SK-N-MC (cell line): ENCODE results near the gene OSGIN1.

Experiments
- EZH2 ChIP-seq: fragments of 200-600 bp; sonication (generic); IDR thresholded peaks from one replicate; pipeline ENCODE4 v1.6.1; 2017; ENCODE audit warnings: antibody characterized with exemption
- POLR2AphosphoS5 ChIP-seq: IDR thresholded peaks from 2 replicates; pipeline ENCODE4 v1.6.1; 2012; ENCODE audit warnings: mild to moderate bottlenecking, low read depth, low read length, borderline replicate concordance

DNA sequence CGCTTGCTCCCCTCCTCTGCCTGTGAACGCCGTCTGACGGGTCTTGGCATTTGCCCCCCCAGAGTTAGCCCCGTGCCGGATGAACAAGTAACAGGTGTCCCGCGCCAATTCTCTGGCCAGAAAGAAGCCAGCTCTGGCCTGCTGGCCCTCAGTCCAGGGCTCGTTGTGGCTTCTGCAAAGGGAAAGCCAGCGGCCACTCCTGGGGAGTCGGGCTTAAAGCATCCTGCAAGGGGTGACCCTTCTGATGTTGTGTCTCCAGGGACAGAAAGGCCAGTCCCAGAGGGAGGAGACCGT is 18.4 kb upstream of the OSGIN1 start:
- TF ChIP-seq EZH2, result no peak
- TF ChIP-seq POLR2AphosphoS5, result no peak
